Measurements from ENCODE around the gene TAS2R60.
"Not testable (repeated sequence)": the region's sequence is repeated elsewhere in the genome, so short reads cannot be mapped to it uniquely, and the experiment has no call there.

Gene TAS2R60, protein sequence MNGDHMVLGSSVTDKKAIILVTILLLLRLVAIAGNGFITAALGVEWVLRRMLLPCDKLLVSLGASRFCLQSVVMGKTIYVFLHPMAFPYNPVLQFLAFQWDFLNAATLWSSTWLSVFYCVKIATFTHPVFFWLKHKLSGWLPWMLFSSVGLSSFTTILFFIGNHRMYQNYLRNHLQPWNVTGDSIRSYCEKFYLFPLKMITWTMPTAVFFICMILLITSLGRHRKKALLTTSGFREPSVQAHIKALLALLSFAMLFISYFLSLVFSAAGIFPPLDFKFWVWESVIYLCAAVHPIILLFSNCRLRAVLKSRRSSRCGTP

DNA sequence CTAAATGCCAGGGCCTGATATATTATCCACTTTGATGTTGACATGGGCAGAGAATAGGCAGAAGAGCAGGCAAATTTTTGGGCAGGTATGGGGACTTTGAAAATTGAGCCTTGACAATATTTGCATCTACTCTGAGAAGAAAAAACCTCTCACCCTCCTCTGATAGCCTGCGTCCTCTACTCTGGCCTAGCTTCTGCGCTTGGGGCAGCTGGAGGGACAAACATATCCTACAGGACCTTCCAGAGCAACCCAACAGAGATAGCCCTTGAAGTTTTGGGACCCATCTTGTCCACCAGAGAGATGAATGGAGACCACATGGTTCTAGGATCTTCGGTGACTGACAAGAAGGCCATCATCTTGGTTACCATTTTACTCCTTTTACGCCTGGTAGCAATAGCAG, at the start of gene TAS2R60:
TAS2R60 (plus strand) TSS at position 301 of the 400 bp plus-strand sequence; CDS start at position 301, 0 bp downstream.
- DNase-seq (ENCODE audit: low read depth) = no peak

GRCh38 chr7:143394068-143394467, 49.2 kb upstream of the TAS2R60 start:
- no peak for DNase-seq (ENCODE audit: low read depth)

- DNase-seq (ENCODE audit: low read depth) = no peak
Measured at GRCh38 chr7:143394777-143395176, 48.5 kb upstream of the TAS2R60 start.

DNA sequence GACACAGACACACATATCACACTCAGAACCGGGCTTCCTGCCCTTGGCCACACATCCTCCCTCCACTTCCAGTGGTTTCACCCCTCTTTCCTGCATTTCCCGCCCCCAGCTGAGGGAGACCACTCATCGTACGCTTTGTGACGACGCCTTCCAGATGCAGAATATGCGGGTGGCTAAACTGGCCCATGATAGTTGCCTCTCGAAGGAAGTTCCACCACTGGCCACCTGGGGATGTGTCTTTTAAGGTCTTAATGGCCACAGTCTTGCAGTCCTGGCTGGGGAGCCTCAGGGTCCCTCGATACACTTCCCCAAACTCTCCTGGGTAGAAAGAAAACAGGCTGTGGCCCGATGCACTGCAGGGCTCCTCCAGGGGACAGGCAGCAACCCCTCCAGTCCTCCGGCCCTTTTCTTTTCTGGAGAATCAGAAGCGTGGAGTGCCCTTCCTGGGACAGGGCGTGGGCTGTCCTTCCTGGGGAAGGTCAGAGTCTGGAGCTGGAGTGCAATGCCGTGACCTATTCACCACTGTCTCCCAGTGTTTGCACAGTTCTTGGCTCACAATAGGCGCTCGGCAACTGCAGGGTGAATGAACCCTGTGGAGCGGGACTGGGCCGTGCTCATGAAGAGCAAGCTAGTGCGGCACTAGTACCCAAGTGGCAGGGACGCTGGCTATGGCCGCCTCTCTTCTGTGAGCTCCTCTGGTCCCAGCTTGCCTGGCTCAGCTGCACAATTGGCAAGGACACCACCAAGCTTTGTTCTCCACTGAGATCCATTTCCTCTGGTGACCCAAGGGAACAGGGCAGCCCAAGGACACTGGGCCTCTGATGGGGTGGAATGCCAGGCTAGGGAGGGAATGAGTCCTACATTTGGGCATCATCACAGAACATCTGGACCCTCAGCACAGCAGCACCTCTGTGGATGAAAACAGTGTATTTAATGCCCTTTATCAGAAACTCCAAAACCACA, 47.8 kb upstream of the TAS2R60 start:
- no peak for DNase-seq (ENCODE audit: low read depth)

DNA sequence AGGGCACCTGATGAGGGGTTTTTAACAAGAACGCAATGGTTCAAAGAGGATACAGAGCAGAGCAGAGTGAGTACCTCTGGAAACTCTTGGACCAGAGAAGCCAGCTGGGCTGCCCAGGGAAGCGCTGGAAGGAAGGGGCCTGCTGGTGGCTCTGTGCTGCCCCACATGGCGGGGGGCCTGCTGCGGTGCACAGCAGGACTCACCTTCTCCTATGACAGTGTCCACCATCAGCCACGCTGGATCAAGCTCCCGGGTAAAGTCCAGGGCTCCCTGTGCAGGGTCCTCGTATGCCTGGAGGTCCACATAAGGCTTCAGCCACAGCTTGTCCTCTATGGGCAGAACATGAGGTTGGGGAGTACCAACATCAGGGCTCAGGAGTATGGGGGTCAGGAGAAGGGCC, 47.1 kb upstream of the TAS2R60 start:
- DNase-seq (ENCODE audit: low read depth) = no peak

DNA sequence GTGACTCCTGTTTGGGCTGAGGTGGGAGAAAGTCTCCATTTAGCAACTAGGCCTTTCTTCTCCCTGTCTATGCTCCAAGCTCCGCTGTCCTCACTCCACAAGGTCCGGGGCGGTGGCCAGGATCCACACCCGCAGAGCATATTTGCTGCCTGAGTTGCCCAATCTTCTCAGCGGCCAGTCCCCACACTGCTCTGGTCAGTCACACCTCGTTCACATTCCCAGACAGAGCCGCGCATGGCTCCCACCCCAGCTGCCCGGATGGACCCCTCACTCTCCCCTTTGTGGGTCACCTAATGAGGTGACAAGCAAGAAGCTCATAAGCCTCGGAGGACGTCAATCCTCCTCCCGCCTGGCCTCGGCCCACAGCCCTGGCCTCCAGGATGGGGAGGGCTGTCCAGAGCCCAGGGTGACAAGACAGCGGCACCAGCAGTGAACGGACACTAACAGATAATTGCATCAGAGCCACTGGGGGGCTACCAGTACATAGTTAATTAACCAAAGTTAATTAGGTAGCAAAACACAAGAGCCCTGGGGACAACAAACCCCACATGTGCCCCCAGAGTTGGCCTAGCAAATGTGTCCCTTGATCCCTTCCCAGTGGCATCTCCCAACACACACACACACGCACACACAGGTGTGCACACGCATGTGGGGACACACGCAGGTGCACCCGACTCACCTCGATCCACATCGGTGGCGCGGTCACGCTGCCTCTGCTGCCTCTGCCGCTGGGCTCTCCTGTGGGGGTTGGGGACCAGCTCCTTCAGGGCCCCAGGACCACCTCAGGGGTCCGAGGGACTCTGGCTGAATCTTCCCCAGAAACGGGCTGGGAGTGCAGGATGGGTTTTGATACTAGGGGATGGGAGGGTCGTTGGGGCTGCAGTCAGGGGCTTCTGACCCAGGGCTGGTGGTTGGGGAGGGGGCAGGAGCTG, 46.4 kb upstream of the TAS2R60 start:
- DNase-seq (ENCODE audit: low read depth) = no peak

- no peak for DNase-seq (ENCODE audit: low read depth)
Measured at GRCh38 chr7:143397710-143398530, 45.3 kb upstream of the TAS2R60 start.

DNA sequence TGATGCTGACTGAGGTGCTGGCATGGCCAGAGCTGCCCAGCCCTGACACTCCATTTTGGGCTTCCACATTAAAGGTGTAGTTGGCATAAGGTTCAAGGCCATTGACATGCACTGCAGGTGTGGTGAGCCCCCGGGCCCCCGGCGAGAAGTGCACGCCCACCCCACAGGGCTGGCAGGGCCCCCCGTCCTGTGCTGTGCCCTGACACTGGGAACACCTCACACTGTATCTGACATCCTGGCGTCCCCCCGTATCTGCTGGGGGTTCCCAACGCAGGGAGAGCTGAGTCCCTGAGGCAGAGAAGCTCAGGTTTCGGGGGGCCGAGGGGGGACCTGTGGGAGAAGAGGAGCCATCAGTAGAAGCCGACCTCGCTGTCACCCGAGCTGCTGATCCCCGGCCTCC, 44.6 kb upstream of the TAS2R60 start:
- no peak for DNase-seq (ENCODE audit: low read depth)

DNA sequence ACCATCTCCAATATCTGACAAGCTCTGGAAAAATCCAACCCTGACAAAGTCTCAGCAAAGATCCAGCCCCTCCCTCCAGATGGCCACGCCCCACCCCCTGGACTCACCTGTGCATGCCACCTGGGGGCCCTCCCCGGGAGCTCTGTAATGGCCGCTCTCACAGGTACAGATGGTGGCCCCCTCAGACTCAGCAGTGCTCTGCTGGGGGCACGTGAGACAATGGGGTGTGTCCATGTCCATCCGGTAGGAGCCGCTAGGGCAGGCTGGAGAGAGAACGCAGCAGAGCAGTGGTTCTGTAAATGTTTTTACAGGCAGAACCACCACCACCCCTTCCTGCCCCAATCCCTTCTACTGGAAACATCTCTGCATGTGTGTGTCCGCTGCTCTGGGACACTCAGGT, 44.1 kb upstream of the TAS2R60 start:
- no peak for DNase-seq (ENCODE audit: low read depth)

- DNase-seq (ENCODE audit: low read depth) = no peak
Measured at GRCh38 chr7:143399642-143400041, 43.6 kb upstream of the TAS2R60 start.

- no peak for DNase-seq (ENCODE audit: low read depth)
Measured at GRCh38 chr7:143401265-143401664, 42.0 kb upstream of the TAS2R60 start.

- DNase-seq (ENCODE audit: low read depth) = not testable (repeated sequence)
Measured at GRCh38 chr7:143402233-143402632, 41.0 kb upstream of the TAS2R60 start.

- no peak for DNase-seq (ENCODE audit: low read depth)
Measured at GRCh38 chr7:143405173-143406001, 37.9 kb upstream of the TAS2R60 start.

DNA sequence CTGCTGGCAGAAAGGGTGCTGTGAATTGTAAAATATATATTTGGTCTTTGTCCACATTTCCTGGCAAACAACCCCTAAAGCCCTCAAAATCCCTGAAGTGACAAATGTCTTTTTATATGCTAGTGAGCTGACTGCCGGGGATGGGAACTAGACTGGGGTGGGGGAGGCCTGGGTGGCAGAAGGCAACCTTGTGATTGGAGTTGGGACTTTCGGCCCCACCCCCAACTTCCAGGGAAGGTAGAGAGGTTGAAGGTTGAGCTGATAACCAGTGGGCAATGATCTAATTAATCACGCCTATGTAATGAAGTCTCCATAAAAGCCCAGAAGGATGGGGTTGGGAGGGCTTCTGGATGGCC, 37.3 kb upstream of the TAS2R60 start:
- DNase-seq (ENCODE audit: low read depth) = no peak

- no peak for DNase-seq (ENCODE audit: low read depth)
Measured at GRCh38 chr7:143407287-143408251, 35.7 kb upstream of the TAS2R60 start.

DNA sequence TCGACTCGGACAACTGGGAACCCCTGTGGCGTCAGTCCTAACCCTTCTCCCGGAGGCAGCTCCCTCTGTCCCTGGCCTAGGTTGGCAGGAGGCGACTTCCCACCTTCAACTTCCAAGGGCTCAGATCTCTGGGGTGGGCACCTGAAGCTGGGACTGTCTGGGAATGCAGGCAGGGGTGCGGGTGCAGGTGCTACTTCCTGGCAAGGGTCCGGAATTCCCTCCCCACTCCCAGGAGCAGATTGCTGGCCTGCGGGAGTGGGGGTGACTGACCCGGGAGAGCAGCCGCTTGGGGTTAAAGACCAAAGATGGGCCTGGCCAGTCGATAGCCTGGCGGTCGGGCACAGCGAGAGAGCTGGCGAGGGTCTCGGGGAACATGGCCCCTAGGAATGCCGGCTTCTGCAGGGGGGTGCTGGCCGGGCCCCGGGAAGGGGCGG, 35.0 kb upstream of the TAS2R60 start:
- no peak for DNase-seq (ENCODE audit: low read depth)

GRCh38 chr7:143408686-143409561, 34.3 kb upstream of the TAS2R60 start, which contains the start of gene EPHA1:
TSS of gene EPHA1 (minus strand) at chr7:143408856. CDS start at chr7:143408805, 51 bp downstream.
- no peak for DNase-seq (ENCODE audit: low read depth)

DNA sequence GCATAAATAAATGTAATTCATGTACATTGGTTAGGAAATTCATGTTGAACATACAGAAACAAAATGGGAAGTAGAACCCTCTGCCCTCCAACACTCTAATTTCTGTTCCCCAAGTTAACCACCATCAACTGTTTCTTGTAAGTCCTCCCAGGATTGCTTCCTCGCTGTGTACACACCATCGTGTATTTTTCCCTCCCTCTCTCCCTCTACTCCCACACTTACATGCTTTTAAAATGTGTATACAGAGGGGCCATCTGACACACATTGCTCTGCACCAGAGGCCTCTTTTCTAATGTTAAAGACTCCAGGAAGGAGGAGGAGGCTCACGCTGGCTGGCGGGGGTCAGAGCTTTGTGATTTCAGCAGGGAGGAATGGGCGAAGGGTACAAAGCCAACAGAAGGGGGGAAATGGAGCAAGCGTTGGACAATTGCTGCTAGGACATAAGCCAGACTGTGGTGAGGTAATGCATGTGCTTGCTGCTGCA, 32.7 kb upstream of the TAS2R60 start:
- DNase-seq (ENCODE audit: low read depth) = peak; percentile 44

Measured in fibroblast of gingiva (primary cell).